Lung (tissue), 12 donors: ENCODE results near the gene KLRF1. TPM values are rescaled to one million over a fixed set of nuclear protein-coding genes. Genes with fewer than 3 reads are reported as not detected.

Experiments
- ATAC-seq: fragments of 200-7000 bp; cut with Tn5 transposase; one replicate; pipeline ENCODE4 v1.9.1; 2020; ENCODE audit warnings: moderate number of reproducible peaks; ENCODE audit not compliant: insufficient read depth, low FRiP score
- DNase-seq, 3 donors: peaks; one replicate each; pipeline ENCODE4 v3.0.0-alpha.2; 2013 to 2017
- H3K27ac ChIP-seq, 2 donors: one replicate each; pipeline ENCODE4 v1.5.1; 2013; ENCODE audit warnings: mild to moderate bottlenecking in 2 of 2, moderate library complexity in 2 of 2, control low read depth in 1 of 2, inconsistent platforms in 1 of 2, low read depth in 1 of 2, low read length in 1 of 2
- H3K27me3 ChIP-seq, 3 donors: one replicate each; pipeline ENCODE4 v1.5.1; 2013; ENCODE audit warnings: low read length in 2 of 3; ENCODE audit not compliant: control insufficient read depth in 3 of 3, insufficient read depth in 3 of 3
- H3K36me3 ChIP-seq, 4 donors: one replicate each; pipeline ENCODE4 v1.5.1; 2013; ENCODE audit warnings: low read length in 4 of 4, mild to moderate bottlenecking in 1 of 4, moderate library complexity in 1 of 4; ENCODE audit not compliant: control insufficient read depth in 4 of 4, insufficient read depth in 4 of 4
- H3K4me1 ChIP-seq, 5 donors: one replicate each; pipeline ENCODE4 v1.5.1; 2013; ENCODE audit warnings: low read length in 5 of 5, mild to moderate bottlenecking in 2 of 5, moderate library complexity in 1 of 5; ENCODE audit not compliant: control insufficient read depth in 5 of 5, insufficient read depth in 5 of 5
- H3K4me3 ChIP-seq: one replicate; pipeline ENCODE4 v1.5.1; 2013; ENCODE audit warnings: mild to moderate bottlenecking, control low read depth, moderate library complexity
- H3K9ac ChIP-seq, 2 donors: one replicate each; pipeline ENCODE4 v1.5.1; 2013; ENCODE audit warnings: low read length in 2 of 2, control low read depth in 1 of 2; ENCODE audit not compliant: insufficient read depth in 1 of 2
- H3K9me3 ChIP-seq, 4 donors: one replicate each; pipeline ENCODE4 v1.5.1; 2013; ENCODE audit warnings: low read length in 3 of 4, mild to moderate bottlenecking in 1 of 4, moderate library complexity in 1 of 4; ENCODE audit not compliant: control insufficient read depth in 4 of 4, insufficient read depth in 3 of 4
- CTCF ChIP-seq: IDR thresholded peaks from 2 replicates; pipeline ENCODE4 v1.5.1; 2012; ENCODE audit warnings: mild to moderate bottlenecking; ENCODE audit errors: control extremely low read depth, extremely low read depth
- WGBS, 2 donors: extraction: QIAGEN DNeasy Blood & Tissue Kit; methylation state at CpG; one replicate each; pipeline ENCODE4 v1.1.7; 2013; 5-methylcytosine and 5-hydroxymethylcytosine counted together
- polyA plus RNA-seq, 2 donors: library from polyadenylated mRNA; stranded (reverse); fragments of 200-250 nt; gene quantifications; one replicate each; pipeline ENCODE4 v1.2.1, GENCODE V29; 2013
- total RNA-seq, 2 donors: library from RNA; depleted of rRNA in 1 of 2; stranded (reverse); fragments of >200 nt in 1 of 2; gene quantifications; one replicate each; pipeline ENCODE4 v1.2.1, GENCODE V29; 2014 to 2021
- donor health status: control.
- donor health status: control.
- donor health status: Bipolar disorder and iron deficiency.
- donor health status: healthy.
- donor health status: DM: yes; HTN: yes; CAD: no.

Gene KLRF1
- total and polyA plus RNA-seq, 4 donors: 1.1 to 2.2 (median 1.4) TPM

- H3K4me3 ChIP-seq: no peak overlapping the region
- TF ChIP-seq CTCF: peak; percentile 87
- H3K9ac ChIP-seq: peak overlapping the region in 1 of 2 donors; percentile 18
- H3K4me1 ChIP-seq: peaks cover 0 to 8% (median 0%) of the 10 kb centered on the region in 5 donors
- DNase-seq: peak; percentile 27 to 62 (median 29)
- H3K9me3 ChIP-seq: no peaks in the 10 kb centered on the region
- H3K36me3 ChIP-seq: no peaks in the 10 kb centered on the region
- ATAC-seq: peak; percentile 92
- 32 to 36% methylated on average over 31 to 32 of the region's 32 CpGs for WGBS, 2 donors
- no peaks in the 10 kb centered on the region for H3K27me3 ChIP-seq
- H3K27ac ChIP-seq: no peak overlapping the region
Observed at GRCh38 chr12:9813821-9814798, 13.2 kb upstream of the KLRF1 start.

GRCh38 chr12:9820281-9820930, 6.9 kb upstream of the KLRF1 start:
- no peaks in the 10 kb centered on the region for H3K9me3 ChIP-seq
- no peak overlapping the region for H3K4me3 ChIP-seq
- H3K9ac ChIP-seq: no peak overlapping the region
- ATAC-seq (no peak), DNase-seq (no peak)
- TF ChIP-seq CTCF: no peak
- no peak overlapping the region for H3K27ac ChIP-seq
- 88 to 92% methylated on average over 9 of the region's 9 CpGs for WGBS, 2 donors
- H3K27me3 ChIP-seq: no peaks in the 10 kb centered on the region
- H3K36me3 ChIP-seq: no peaks in the 10 kb centered on the region
- no peaks in the 10 kb centered on the region for H3K4me1 ChIP-seq

GRCh38 chr12:9829483-9829882, 2.2 kb downstream of the KLRF1 start:
- no peak overlapping the region for H3K9ac ChIP-seq
- no peaks in the 10 kb centered on the region for H3K36me3 ChIP-seq
- TF ChIP-seq CTCF: no peak
- H3K9me3 ChIP-seq: no peaks in the 10 kb centered on the region
- H3K4me1 ChIP-seq: no peaks in the 10 kb centered on the region
- H3K27ac ChIP-seq: no peak overlapping the region
- 85 to 87% methylated on average over 3 of the region's 3 CpGs for WGBS, 2 donors
- no peak for DNase-seq
- ATAC-seq: no peak
- H3K4me3 ChIP-seq: no peak overlapping the region
- no peaks in the 10 kb centered on the region for H3K27me3 ChIP-seq
